NCI-H2171 (cell line): ENCODE data around the gene C1QTNF7.

ENCODE experiments used
- DNase-seq: peaks from one replicate; lab custom pipeline; 2025; lab: John Stamatoyannopoulos, UW

Gene C1QTNF7

GRCh38 chr4:15457406-15458201 is 29.8 kb downstream of the C1QTNF7 start:
- no peak for DNase-seq

- no peak for DNase-seq
Measured at GRCh38 chr4:15458616-15459015, 30.8 kb downstream of the C1QTNF7 start.

GRCh38 chr4:15459706-15460105 is 31.9 kb downstream of the C1QTNF7 start:
- DNase-seq, result no peak

- DNase-seq, result no peak
Measured at GRCh38 chr4:15466596-15466995, 38.8 kb downstream of the C1QTNF7 start.

- no peak for DNase-seq
Measured at GRCh38 chr4:15469402-15470127, 41.7 kb downstream of the C1QTNF7 start, which contains the start of gene CC2D2A. Gene CC2D2A (plus strand): TSS chr4:15469882. CDS start chr4:15475933, 6,051 bp downstream.

GRCh38 chr4:15470128-15470475 is 42.3 kb downstream of the C1QTNF7 start:
- no peak for DNase-seq

- DNase-seq, result no peak
Measured at GRCh38 chr4:15476396-15476795, 48.6 kb downstream of the C1QTNF7 start.

- DNase-seq, result no peak
Measured at GRCh38 chr4:15478724-15479088, 50.9 kb downstream of the C1QTNF7 start.

- DNase-seq, result peak; percentile 41
Measured at GRCh38 chr4:15479089-15479912, 51.5 kb downstream of the C1QTNF7 start.

GRCh38 chr4:15479913-15480185 is 52.0 kb downstream of the C1QTNF7 start:
- DNase-seq, result no peak

GRCh38 chr4:15481961-15482745 is 54.3 kb downstream of the C1QTNF7 start:
- DNase-seq, result no peak

GRCh38 chr4:15482842-15483241 is 55.0 kb downstream of the C1QTNF7 start:
- DNase-seq, result no peak

- no peak for DNase-seq
Measured at GRCh38 chr4:15488136-15488535, 60.3 kb downstream of the C1QTNF7 start.

GRCh38 chr4:15488658-15489470 is 61.0 kb downstream of the C1QTNF7 start:
- DNase-seq, result no peak

GRCh38 chr4:15489551-15489950 is 61.7 kb downstream of the C1QTNF7 start:
- no peak for DNase-seq

- DNase-seq, result no peak
Measured at GRCh38 chr4:15493411-15493810, 65.6 kb downstream of the C1QTNF7 start.

GRCh38 chr4:15495621-15496020 is 67.8 kb downstream of the C1QTNF7 start:
- no peak for DNase-seq
